Measurements from ENCODE around the gene CASP2. TPM values are rescaled to one million over a fixed set of nuclear protein-coding genes. Genes with fewer than 3 reads are reported as not detected.

CASP2 gene
- total RNA-seq, 2 experiments from 2014 or later, result 117 to 129 TPM

- POLR2A ChIA-PET, result no interaction called here
- Mint-ChIP-seq H3K27ac (no peak overlapping the region), H3K4me3 (no peak overlapping the region), H3K4me1 (ENCODE audit: low read depth) (peaks cover 9% of the 10 kb centered on the region), H3K27me3 (no peaks in the 10 kb centered on the region), H3K36me3 (no peaks in the 10 kb centered on the region), H3K9me3 (no peaks in the 10 kb centered on the region)
- DNase-seq, result no peak
- CTCF ChIA-PET, result interaction anchor here (2.0 kb wide), 1 partner anchor 42 kb away, joined by 5 read pairs; no protein-coding TSS in a partner anchor
- intact Hi-C loops (cut with micrococcal nuclease), result no loop called here
These were observed 53.7 kb downstream of the CASP2 start for GRCh38 chr7:143341842-143342241.

DNA sequence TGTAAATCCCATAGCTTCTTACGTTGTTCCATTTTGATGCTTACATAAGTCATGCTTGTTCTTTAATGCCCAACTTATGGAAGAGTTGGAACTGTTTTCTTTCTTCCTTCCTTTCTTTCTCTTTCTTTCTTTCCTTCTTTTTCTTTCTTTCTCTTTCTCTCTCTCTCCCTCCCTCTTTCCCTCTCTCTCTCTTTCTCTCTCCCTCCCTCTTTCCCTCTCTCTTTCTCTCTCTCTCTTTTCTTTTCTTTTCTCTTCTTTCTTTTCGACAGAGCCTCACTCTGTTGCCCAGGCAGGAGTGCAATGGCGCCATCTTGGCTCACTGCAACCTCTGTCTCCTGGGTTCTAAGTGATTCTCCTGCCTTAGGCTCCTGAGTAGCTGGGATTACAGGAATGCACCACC lies 55.4 kb downstream of the CASP2 start:
- no peaks in the 10 kb centered on the region for H3K36me3 Mint-ChIP-seq
- no peaks in the 10 kb centered on the region for H3K27me3 Mint-ChIP-seq
- no peak for DNase-seq
- ChIA-PET POLR2A (no interaction called here), CTCF (interaction anchor here (0.6 to 2.3 kb wide), 4 partner anchors 22 to 103 kb away, joined by 3 to 5 read pairs (median 5); no protein-coding TSS in a partner anchor)
- H3K4me1 Mint-ChIP-seq (ENCODE audit: low read depth), result peaks cover 15% of the 10 kb centered on the region
- intact Hi-C loops (cut with micrococcal nuclease), result no loop called here
- H3K27ac Mint-ChIP-seq, result no peak overlapping the region
- no peaks in the 10 kb centered on the region for H3K9me3 Mint-ChIP-seq
- no peak overlapping the region for H3K4me3 Mint-ChIP-seq

GRCh38 chr7:143345428-143345900 lies 57.3 kb downstream of the CASP2 start:
- peak; percentile 81 for DNase-seq
- Mint-ChIP-seq H3K27me3 (no peaks in the 10 kb centered on the region), H3K4me1 (ENCODE audit: low read depth) (peaks cover 15% of the 10 kb centered on the region), H3K36me3 (no peaks in the 10 kb centered on the region), H3K9me3 (no peaks in the 10 kb centered on the region), H3K27ac (no peak overlapping the region), H3K4me3 (peak overlapping the region; percentile 65)
- ChIA-PET CTCF (interaction anchor here (0.6 to 2.3 kb wide), 25 partner anchors 10 to 392 kb away, joined by 3 to 22 read pairs (median 5); partner anchors contain the start of gene CASP2), POLR2A (no interaction called here)
- intact Hi-C loops (cut with micrococcal nuclease), result no loop called here

DNA sequence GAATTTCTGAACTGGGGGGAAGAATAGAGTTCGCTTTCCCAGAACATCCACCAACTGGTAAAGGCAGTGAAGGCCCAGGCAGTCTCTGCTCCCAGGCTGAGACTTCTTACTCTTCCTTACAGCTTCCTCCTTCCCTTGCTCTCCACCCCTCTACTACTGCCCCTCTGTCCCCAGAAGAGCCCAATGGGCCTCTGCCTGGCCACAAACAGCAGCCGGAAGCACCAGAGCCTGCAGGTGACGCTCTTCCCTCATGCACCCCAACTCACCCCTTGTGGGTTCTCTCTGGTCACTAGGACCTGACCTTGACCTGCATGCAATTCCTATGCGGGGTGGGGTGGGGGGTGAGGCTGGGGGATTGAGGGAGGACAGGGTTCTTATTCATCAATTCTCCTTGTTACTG lies 57.9 kb downstream of the CASP2 start:
- POLR2A ChIA-PET, result interaction anchor here (1.0 kb wide), 1 partner anchor 106 kb away, joined by 3 read pairs; no protein-coding TSS in a partner anchor
- Mint-ChIP-seq H3K4me3 (peak overlapping the region; percentile 65), H3K27ac (no peak overlapping the region), H3K27me3 (no peaks in the 10 kb centered on the region), H3K36me3 (no peaks in the 10 kb centered on the region), H3K4me1 (ENCODE audit: low read depth) (peaks cover 15% of the 10 kb centered on the region), H3K9me3 (no peaks in the 10 kb centered on the region)
- CTCF ChIA-PET, result interaction anchor here (0.6 to 2.3 kb wide), 19 partner anchors 9 to 131 kb away, joined by 3 to 22 read pairs (median 6); partner anchors contain the start of gene CASP2
- intact Hi-C loops (cut with micrococcal nuclease), result no loop called here
- DNase-seq, result no peak

GRCh38 chr7:143347950-143348349 lies 59.8 kb downstream of the CASP2 start:
- Mint-ChIP-seq H3K36me3 (no peaks in the 10 kb centered on the region), H3K27ac (no peak overlapping the region), H3K4me3 (no peak overlapping the region), H3K9me3 (no peaks in the 10 kb centered on the region), H3K27me3 (no peaks in the 10 kb centered on the region), H3K4me1 (ENCODE audit: low read depth) (peaks cover 15% of the 10 kb centered on the region)
- intact Hi-C loops (cut with micrococcal nuclease), result no loop called here
- ChIA-PET CTCF (interaction anchor here (1.0 to 2.0 kb wide), 2 partner anchors 24 to 32 kb away, joined by 3 to 6 read pairs; no protein-coding TSS in a partner anchor), POLR2A (no interaction called here)
- no peak for DNase-seq

GRCh38 chr7:143351060-143351459 lies 62.9 kb downstream of the CASP2 start:
- H3K36me3 Mint-ChIP-seq, result no peaks in the 10 kb centered on the region
- H3K9me3 Mint-ChIP-seq, result no peaks in the 10 kb centered on the region
- DNase-seq, result no peak
- H3K4me1 Mint-ChIP-seq (ENCODE audit: low read depth), result peaks cover 8% of the 10 kb centered on the region
- ChIA-PET POLR2A (no interaction called here), CTCF (no interaction called here)
- H3K27ac Mint-ChIP-seq, result no peak overlapping the region
- intact Hi-C loops (cut with micrococcal nuclease), result no loop called here
- no peak overlapping the region for H3K4me3 Mint-ChIP-seq
- H3K27me3 Mint-ChIP-seq, result no peaks in the 10 kb centered on the region

- POLR2A ChIA-PET, result no interaction called here
- H3K36me3 Mint-ChIP-seq, result no peaks in the 10 kb centered on the region
- no peak for DNase-seq
- intact Hi-C loops (cut with micrococcal nuclease), result no loop called here
- H3K4me1 Mint-ChIP-seq (ENCODE audit: low read depth), result peaks cover 8% of the 10 kb centered on the region
- no peaks in the 10 kb centered on the region for H3K9me3 Mint-ChIP-seq
- CTCF ChIA-PET, result no interaction called here
- no peak overlapping the region for H3K27ac Mint-ChIP-seq
- H3K4me3 Mint-ChIP-seq, result no peak overlapping the region
- no peaks in the 10 kb centered on the region for H3K27me3 Mint-ChIP-seq
These were observed 63.4 kb downstream of the CASP2 start for GRCh38 chr7:143351574-143351973.

- POLR2A ChIA-PET, result no interaction called here
- no peak for DNase-seq
- Mint-ChIP-seq H3K9me3 (no peaks in the 10 kb centered on the region), H3K4me1 (ENCODE audit: low read depth) (peaks cover 3% of the 10 kb centered on the region), H3K4me3 (no peak overlapping the region), H3K27ac (no peak overlapping the region), H3K36me3 (no peaks in the 10 kb centered on the region), H3K27me3 (no peaks in the 10 kb centered on the region)
- CTCF ChIA-PET, result no interaction called here
- intact Hi-C loops (cut with micrococcal nuclease), result no loop called here
These were observed 64.4 kb downstream of the CASP2 start for GRCh38 chr7:143352531-143353002.

- no peak for DNase-seq
- Mint-ChIP-seq H3K4me1 (ENCODE audit: low read depth) (no peaks in the 10 kb centered on the region), H3K36me3 (no peaks in the 10 kb centered on the region), H3K27ac (no peak overlapping the region), H3K4me3 (no peak overlapping the region), H3K27me3 (no peaks in the 10 kb centered on the region), H3K9me3 (no peaks in the 10 kb centered on the region)
- intact Hi-C loops (cut with micrococcal nuclease), result no loop called here
- CTCF ChIA-PET, result interaction anchor here (2.4 kb wide), 1 partner anchor 9 kb away, joined by 11 read pairs; no protein-coding TSS in a partner anchor
- POLR2A ChIA-PET, result no interaction called here
These were observed 66.2 kb downstream of the CASP2 start for GRCh38 chr7:143354376-143354775.

GRCh38 chr7:143354965-143355364 lies 66.8 kb downstream of the CASP2 start:
- H3K4me1 Mint-ChIP-seq (ENCODE audit: low read depth), result no peaks in the 10 kb centered on the region
- no peaks in the 10 kb centered on the region for H3K27me3 Mint-ChIP-seq
- H3K27ac Mint-ChIP-seq, result no peak overlapping the region
- no peaks in the 10 kb centered on the region for H3K9me3 Mint-ChIP-seq
- no peak overlapping the region for H3K4me3 Mint-ChIP-seq
- ChIA-PET POLR2A (no interaction called here), CTCF (interaction anchor here (2.4 kb wide), 1 partner anchor 9 kb away, joined by 11 read pairs; no protein-coding TSS in a partner anchor)
- no peaks in the 10 kb centered on the region for H3K36me3 Mint-ChIP-seq
- intact Hi-C loops (cut with micrococcal nuclease), result no loop called here
- no peak for DNase-seq

GRCh38 chr7:143355450-143356385 lies 67.6 kb downstream of the CASP2 start:
- no peaks in the 10 kb centered on the region for H3K36me3 Mint-ChIP-seq
- ChIA-PET POLR2A (no interaction called here), CTCF (interaction anchor here (2.4 kb wide), 1 partner anchor 10 kb away, joined by 11 read pairs; no protein-coding TSS in a partner anchor)
- DNase-seq, result no peak
- no peak overlapping the region for H3K27ac Mint-ChIP-seq
- no peak overlapping the region for H3K4me3 Mint-ChIP-seq
- H3K27me3 Mint-ChIP-seq, result peaks cover 3% of the 10 kb centered on the region
- H3K9me3 Mint-ChIP-seq, result no peaks in the 10 kb centered on the region
- H3K4me1 Mint-ChIP-seq (ENCODE audit: low read depth), result no peaks in the 10 kb centered on the region
- intact Hi-C loops (cut with micrococcal nuclease), result no loop called here

DNA sequence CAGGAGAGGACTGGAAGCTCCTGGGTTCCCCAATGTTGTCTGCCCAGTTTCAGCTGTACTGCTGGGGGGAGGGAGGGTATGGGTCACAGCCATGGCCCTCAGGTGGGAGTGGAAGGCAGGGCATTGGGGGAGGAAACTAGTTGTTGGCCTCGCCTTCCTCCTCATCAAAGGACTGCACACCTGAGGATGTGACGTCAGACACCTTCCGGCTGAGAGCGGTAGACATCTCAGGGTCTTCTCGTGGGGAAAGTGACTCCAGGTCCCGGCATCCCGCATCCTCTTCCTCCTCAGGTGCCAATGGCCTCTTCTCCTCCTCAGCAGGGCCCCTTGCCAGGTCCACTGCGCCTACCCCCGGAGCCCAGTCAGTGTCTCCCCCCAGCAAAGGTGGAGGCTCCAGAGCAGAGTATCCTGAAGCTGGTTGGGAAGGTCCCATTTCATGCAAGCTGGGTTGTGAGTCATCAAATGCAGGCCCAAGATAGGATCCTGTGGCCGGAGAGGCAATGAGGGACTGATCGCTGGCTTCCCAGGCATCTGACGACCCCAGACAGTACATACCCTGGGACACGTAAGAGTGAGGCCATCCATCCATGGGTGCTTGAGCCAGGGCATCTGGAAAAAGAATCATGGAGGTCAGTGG lies 68.4 kb downstream of the CASP2 start:
- DNase-seq, result no peak
- H3K27me3 Mint-ChIP-seq, result peaks cover 3% of the 10 kb centered on the region
- no peak overlapping the region for H3K27ac Mint-ChIP-seq
- no peaks in the 10 kb centered on the region for H3K36me3 Mint-ChIP-seq
- no peak overlapping the region for H3K4me3 Mint-ChIP-seq
- no peaks in the 10 kb centered on the region for H3K4me1 Mint-ChIP-seq (ENCODE audit: low read depth)
- CTCF ChIA-PET, result interaction anchor here (1.4 to 2.4 kb wide), 2 partner anchors 11 to 23 kb away, joined by 4 to 11 read pairs; no protein-coding TSS in a partner anchor
- H3K9me3 Mint-ChIP-seq, result no peaks in the 10 kb centered on the region
- intact Hi-C loops (cut with micrococcal nuclease), result no loop called here
- POLR2A ChIA-PET, result no interaction called here

All from activated CD4-positive, alpha-beta memory T cell treated with anti-CD3 and anti-CD28 coated beads for 36 hours (primary cell).